B cell (primary cell): ENCODE measurements around the gene ADGRB2. TPM values are rescaled to one million over a fixed set of nuclear protein-coding genes. Genes with fewer than 3 reads are reported as not detected.

ENCODE experiments used
- ATAC-seq: fragments of 200-7000 bp; cut with Tn5 transposase; one replicate; pipeline ENCODE4 v1.10.0; 2021; ENCODE audit warnings: low read depth, mild to moderate bottlenecking, moderate number of reproducible peaks, moderate library complexity
- CTCF ChIA-PET: fragments of 350-600 bp; sonication (Branson Sonifier 250); formaldehyde crosslinking; loops from one replicate; lab custom pipeline; 2021; ENCODE audit warnings: antibody characterized with exemption, inconsistent platforms; lab: Charles Lee
- POLR2A ChIA-PET: fragments of 350-600 bp; sonication (Branson Sonifier 250); formaldehyde crosslinking; loops from one replicate; lab custom pipeline; 2021; ENCODE audit warnings: antibody characterized with exemption; lab: Charles Lee
- DNase-seq: peaks from one replicate; pipeline ENCODE4 v3.0.0; 2013
- H2AFZ ChIP-seq: 2 replicates; pipeline ENCODE4 v1.6.1; 2012; ENCODE audit warnings: mild to moderate bottlenecking, low read depth, low read length; ENCODE audit not compliant: insufficient read depth, poor library complexity, severe bottlenecking
- H3K27ac ChIP-seq, 2 donors: 1 replicate in 1 of 2; 2 replicates in 1 of 2; pipeline ENCODE4 v1.5.1; 2012 to 2013; ENCODE audit warnings: low read length in 2 of 2, mild to moderate bottlenecking in 2 of 2, moderate library complexity in 1 of 2
- H3K27me3 ChIP-seq, 4 experiments: fragments of 200-600 bp in 1 of 4; sonication (generic) in 1 of 4; replicated peaks in 1 of 4; 1 replicate in 2 of 4; 2 replicates in 2 of 4; pipeline versions ENCODE4 v1.6.1 to v1.7.0; 2013 to 2016; ENCODE audit warnings: low read length in 3 of 4, mild to moderate bottlenecking in 2 of 4, mixed read lengths in 1 of 4, moderate library complexity in 1 of 4; ENCODE audit not compliant: insufficient read depth in 4 of 4, control insufficient read depth in 3 of 4; ENCODE audit errors: control extremely low read depth in 1 of 4
- H3K36me3 ChIP-seq, 2 experiments: replicated peaks in 1 of 2; 1 replicate in 1 of 2; 2 replicates in 1 of 2; pipeline versions ENCODE4 v1.6.1 to v1.7.1; 2013; ENCODE audit warnings: low read length in 1 of 2; ENCODE audit not compliant: insufficient read depth in 2 of 2, control insufficient read depth in 1 of 2; ENCODE audit errors: control extremely low read depth in 1 of 2, extremely low read depth in 1 of 2
- H3K4me1 ChIP-seq, 2 donors: fragments of 200-600 bp in 1 of 2; sonication (generic) in 1 of 2; 1 replicate in 1 of 2; 2 replicates in 1 of 2; pipeline versions ENCODE4 v1.5.1 to v1.6.1; 2013 to 2017; ENCODE audit warnings: low read length in 2 of 2; ENCODE audit not compliant: control insufficient read depth in 2 of 2, insufficient read depth in 2 of 2
- H3K4me2 ChIP-seq: replicated peaks from 2 replicates; pipeline ENCODE3; 2012; ENCODE audit warnings: mild to moderate bottlenecking, low read depth, low read length; ENCODE audit not compliant: poor library complexity, severe bottlenecking
- H3K4me3 ChIP-seq, 5 experiments: fragments of 200-600 bp in 1 of 5; sonication (generic) in 1 of 5; 1 replicate in 3 of 5; 2 replicates in 2 of 5; pipeline versions ENCODE4 v1.5.1 to v1.7.0; 2011 to 2016; ENCODE audit warnings: low read length in 4 of 5, mild to moderate bottlenecking in 4 of 5, low read depth in 2 of 5, control low read depth in 1 of 5, moderate library complexity in 1 of 5; ENCODE audit not compliant: insufficient read depth in 1 of 5; ENCODE audit errors: control extremely low read depth in 1 of 5, extremely low read depth in 1 of 5
- H3K79me2 ChIP-seq: fragments of 200-600 bp; sonication (generic); one replicate; pipeline ENCODE4 v1.6.0; 2016; ENCODE audit warnings: low read length; ENCODE audit not compliant: control insufficient read depth, insufficient read depth
- H3K9ac ChIP-seq: fragments of 200-600 bp; sonication (generic); 2 replicates; pipeline ENCODE4 v1.6.1; 2017; ENCODE audit warnings: mild to moderate bottlenecking, low read length, moderate library complexity
- H3K9me3 ChIP-seq, 3 donors: one replicate each; pipeline versions ENCODE4 v1.6.1 to v1.7.1; 2013; ENCODE audit warnings: low read length in 2 of 3; ENCODE audit not compliant: control insufficient read depth in 2 of 3, insufficient read depth in 1 of 3; ENCODE audit errors: control extremely low read depth in 1 of 3
- H4K20me1 ChIP-seq: 2 replicates; pipeline ENCODE4 v1.6.0; 2012; ENCODE audit warnings: mild to moderate bottlenecking, low read length; ENCODE audit not compliant: insufficient read depth, control insufficient read depth, poor library complexity, severe bottlenecking
- H3K27ac Mint-ChIP-seq: one replicate; pipeline ENCODE4 v1.8.0; 2021; ENCODE audit warnings: mixed read lengths
- H3K27me3 Mint-ChIP-seq: one replicate; pipeline ENCODE4 v1.8.0; 2021; ENCODE audit warnings: mixed read lengths
- H3K4me1 Mint-ChIP-seq: one replicate; pipeline ENCODE4 v1.8.0; 2021; ENCODE audit warnings: mixed read lengths
- H3K4me3 Mint-ChIP-seq: one replicate; pipeline ENCODE4 v1.8.0; 2021; ENCODE audit warnings: mixed read lengths
- H3K9me3 Mint-ChIP-seq: one replicate; pipeline ENCODE4 v1.8.0; 2022; ENCODE audit warnings: mixed read lengths; ENCODE audit not compliant: insufficient read depth
- CTCF ChIP-seq: fragments of 200-600 bp; IDR thresholded peaks from one replicate; pipeline ENCODE4 v1.8.0; 2022; ENCODE audit warnings: antibody characterized with exemption, mild to moderate bottlenecking
- EZH2 ChIP-seq: IDR thresholded peaks from 2 replicates; pipeline ENCODE4 v1.6.1; 2012; ENCODE audit warnings: borderline replicate concordance, low read depth, mild to moderate bottlenecking, moderate library complexity, low read length; ENCODE audit not compliant: insufficient read depth, poor library complexity, severe bottlenecking
- WGBS: methylation state at CpG from one replicate; pipeline ENCODE4 v1.1.5; 2013; ENCODE audit warnings: missing lambda C conversion rate; ENCODE audit not compliant: insufficient coverage; 5-methylcytosine and 5-hydroxymethylcytosine counted together
- intact Hi-C: fragments of 100-400 bp; cut with micrococcal nuclease; formaldehyde crosslinking; loops from one replicate; pipeline ENCODE4 v1.10.0; 2022
- polyA plus RNA-seq: library from polyadenylated mRNA; depleted of rRNA; stranded (reverse); fragments of >200 nt; gene quantifications from 2 replicates; pipeline ENCODE4 v1.2.3, GENCODE V29; 2012
- total RNA-seq, 2 donors: library from RNA; stranded (reverse); fragments of 120-200 nt in 1 of 2; gene quantifications; 1 replicate in 1 of 2; 2 replicates in 1 of 2; pipeline versions ENCODE4 v1.2.3 to v1.2.4, GENCODE V29; 2013 to 2022

Gene ADGRB2
- total and polyA plus RNA-seq, 2 donors (not counting 1 experiment from before 2014, with no cell fraction given) = 1.9 to 2.7 TPM

GRCh38 chr1:31704271-31705079 is 59.7 kb downstream of the ADGRB2 start:
- DNase-seq (peak; percentile 22), ATAC-seq (no peak)
- no peak overlapping the region for H3K4me3 ChIP-seq
- no peaks in the 10 kb centered on the region for H3K36me3 ChIP-seq
- H4K20me1 ChIP-seq = no peaks in the 10 kb centered on the region
- H2AFZ ChIP-seq = no peak overlapping the region
- H3K79me2 ChIP-seq = no peaks in the 10 kb centered on the region
- POLR2A ChIA-PET = interaction anchor here (0.6 to 0.7 kb wide), 2 partner anchors 39 to 126 kb away, joined by 4 to 5 read pairs; no protein-coding TSS in a partner anchor
- intact Hi-C loops = no loop called here
- H3K9me3 Mint-ChIP-seq = no peaks in the 10 kb centered on the region
- peaks cover 0 to 5% (median 0%) of the 10 kb centered on the region in 3 donors for H3K9me3 ChIP-seq
- H3K27me3 ChIP-seq = peaks cover 0 to 48% (median 20%) of the 10 kb centered on the region in 4 experiments
- 16% methylated on average over 12 of the region's 19 CpGs for WGBS
- H3K9ac ChIP-seq = no peak overlapping the region
- H3K4me2 ChIP-seq = peak overlapping the region; percentile 49
- peaks cover 19 to 38% of the 10 kb centered on the region in 2 donors for H3K4me1 ChIP-seq
- CTCF ChIA-PET = interaction anchor here (1.0 to 1.1 kb wide), 3 partner anchors 11 to 85 kb away, joined by 3 to 6 read pairs (median 3); no protein-coding TSS in a partner anchor
- H3K4me1 Mint-ChIP-seq = peaks cover 43% of the 10 kb centered on the region
- peak overlapping the region; percentile 16 for H3K27ac Mint-ChIP-seq
- no peak for TF ChIP-seq CTCF
- TF ChIP-seq EZH2 = no peak
- no peak overlapping the region for H3K27ac ChIP-seq
- peak overlapping the region; percentile 7 for H3K4me3 Mint-ChIP-seq
- H3K27me3 Mint-ChIP-seq = peaks cover 40% of the 10 kb centered on the region
